A549 treated with DMSO at 1 μM for 4 hours (cell line): Measurements from ENCODE around the gene PROX2. TPM values are rescaled to one million over a fixed set of nuclear protein-coding genes. Genes with fewer than 3 reads are reported as not detected.

Source experiments
- total RNA-seq: library from RNA; stranded (reverse); fragments of 200-300 nt; extraction: Qiagen RNA extraction; gene quantifications from 5 replicates; pipeline ENCODE4 v1.2.3, GENCODE V29; 2022; ENCODE audit warnings: low read depth

PROX2 gene, protein sequence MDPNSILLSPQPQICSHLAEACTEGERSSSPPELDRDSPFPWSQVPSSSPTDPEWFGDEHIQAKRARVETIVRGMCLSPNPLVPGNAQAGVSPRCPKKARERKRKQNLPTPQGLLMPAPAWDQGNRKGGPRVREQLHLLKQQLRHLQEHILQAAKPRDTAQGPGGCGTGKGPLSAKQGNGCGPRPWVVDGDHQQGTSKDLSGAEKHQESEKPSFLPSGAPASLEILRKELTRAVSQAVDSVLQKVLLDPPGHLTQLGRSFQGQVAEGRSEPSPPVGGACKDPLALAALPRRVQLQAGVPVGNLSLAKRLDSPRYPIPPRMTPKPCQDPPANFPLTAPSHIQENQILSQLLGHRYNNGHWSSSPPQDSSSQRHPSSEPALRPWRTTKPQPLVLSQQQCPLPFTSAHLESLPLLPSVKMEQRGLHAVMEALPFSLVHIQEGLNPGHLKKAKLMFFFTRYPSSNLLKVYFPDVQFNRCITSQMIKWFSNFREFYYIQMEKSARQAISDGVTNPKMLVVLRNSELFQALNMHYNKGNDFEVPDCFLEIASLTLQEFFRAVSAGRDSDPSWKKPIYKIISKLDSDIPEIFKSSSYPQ
- total RNA-seq = not detected in 5 replicates

DNA sequence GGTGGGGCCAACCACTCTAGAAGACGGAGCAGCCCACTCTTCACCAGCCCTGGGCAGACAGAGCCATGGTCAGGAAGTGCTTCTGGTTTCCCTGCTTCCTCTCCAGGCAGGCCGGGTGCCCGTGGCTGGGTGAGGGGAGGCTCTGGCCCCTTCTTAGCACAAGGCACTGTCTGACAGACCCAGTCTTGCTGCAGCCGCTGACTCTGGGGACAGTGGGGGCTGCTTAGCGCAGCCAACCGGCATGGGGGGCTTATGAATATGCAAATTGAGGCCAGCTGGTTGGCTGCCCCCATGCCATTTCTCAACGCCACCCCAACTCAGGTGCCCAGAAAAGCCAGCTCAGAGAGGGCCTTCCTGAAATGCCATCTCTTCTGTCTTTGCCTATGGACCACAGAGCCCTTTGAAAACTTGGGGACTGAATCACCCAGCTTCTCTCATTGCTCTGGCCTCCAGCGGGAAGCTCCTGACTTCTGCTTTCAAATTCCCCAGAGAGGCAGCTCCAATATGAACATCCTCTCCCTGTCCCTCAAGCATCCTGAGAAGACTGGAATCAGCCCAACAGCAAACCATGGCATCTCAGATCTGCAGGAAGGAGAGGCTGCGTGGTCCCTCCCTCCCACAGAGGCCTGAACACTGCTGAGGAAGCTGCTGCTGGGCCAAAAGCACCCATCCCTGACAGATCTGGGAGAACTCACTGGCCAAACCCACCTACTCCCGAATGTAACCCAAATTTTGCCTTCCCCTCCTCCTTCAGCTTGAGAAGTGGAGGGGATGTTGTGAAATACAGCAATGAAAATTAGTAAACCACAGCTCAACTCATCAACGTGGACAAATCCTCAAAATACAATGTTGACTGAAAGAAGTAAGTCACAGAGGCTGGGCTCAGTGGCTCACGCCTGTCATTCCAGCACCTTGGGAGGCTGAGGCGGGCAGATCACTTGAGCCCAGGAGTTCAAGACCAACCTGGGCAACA, at the start of gene PROX2:
Gene PROX2 (minus strand): TSS at position 205 of the 973 bp plus-strand sequence. CDS start 12,311 bp downstream, outside the sequence.

GRCh38 chr14:74922752-74923401, 46.9 kb upstream of the PROX2 start, which contains the start of gene RPS6KL1:
Gene RPS6KL1 (minus strand): TSS chr14:74923260. CDS start chr14:74921541, 1,719 bp downstream.

GRCh38 chr14:74881431-74882102, 5.6 kb upstream of the PROX2 start, which contains the start of gene DLST:
Gene DLST (plus strand): TSS chr14:74881916. CDS start chr14:74881954, 38 bp downstream.

Other genes starting within 250 kb of the PROX2 start
- 26.5 to 32.8 TPM (median 28.5 TPM) in 5 replicates for gene AREL1, start 163.1 kb downstream of the PROX2 start, total RNA-seq
- 49.9 to 67.2 TPM (median 58.9 TPM) in 5 replicates for gene FCF1, start 163.0 kb downstream of the PROX2 start, total RNA-seq
- gene YLPM1, start 112.8 kb downstream of the PROX2 start, total RNA-seq = 41.6 to 44.2 TPM (median 43.4 TPM) in 5 replicates
- 91.1 to 99.9 TPM (median 96.7 TPM) in 5 replicates for gene DLST, start 5.8 kb upstream of the PROX2 start, total RNA-seq
- 0.33 to 0.92 TPM (median 0.52 TPM) in 5 replicates for gene RPS6KL1, start 47.1 kb upstream of the PROX2 start, total RNA-seq
- 2.3 to 3.9 TPM (median 3.5 TPM) in 5 replicates for gene PGF, start 79.5 kb upstream of the PROX2 start, total RNA-seq
- gene EIF2B2, start 126.8 kb upstream of the PROX2 start, total RNA-seq = 77.5 to 83.7 TPM (median 78.2 TPM) in 5 replicates
- 15.2 to 20.4 TPM (median 18.3 TPM) in 5 replicates for gene MLH3, start 175.3 kb upstream of the PROX2 start, total RNA-seq
- gene ACYP1, start 187.9 kb upstream of the PROX2 start, total RNA-seq = 22.5 to 29.6 TPM (median 25.5 TPM) in 5 replicates
- gene ZC2HC1C, start 193.5 kb upstream of the PROX2 start, total RNA-seq = 2.8 to 4.1 TPM (median 3.5 TPM) in 5 replicates